ENCODE data around the gene SEC16A.

DNA sequence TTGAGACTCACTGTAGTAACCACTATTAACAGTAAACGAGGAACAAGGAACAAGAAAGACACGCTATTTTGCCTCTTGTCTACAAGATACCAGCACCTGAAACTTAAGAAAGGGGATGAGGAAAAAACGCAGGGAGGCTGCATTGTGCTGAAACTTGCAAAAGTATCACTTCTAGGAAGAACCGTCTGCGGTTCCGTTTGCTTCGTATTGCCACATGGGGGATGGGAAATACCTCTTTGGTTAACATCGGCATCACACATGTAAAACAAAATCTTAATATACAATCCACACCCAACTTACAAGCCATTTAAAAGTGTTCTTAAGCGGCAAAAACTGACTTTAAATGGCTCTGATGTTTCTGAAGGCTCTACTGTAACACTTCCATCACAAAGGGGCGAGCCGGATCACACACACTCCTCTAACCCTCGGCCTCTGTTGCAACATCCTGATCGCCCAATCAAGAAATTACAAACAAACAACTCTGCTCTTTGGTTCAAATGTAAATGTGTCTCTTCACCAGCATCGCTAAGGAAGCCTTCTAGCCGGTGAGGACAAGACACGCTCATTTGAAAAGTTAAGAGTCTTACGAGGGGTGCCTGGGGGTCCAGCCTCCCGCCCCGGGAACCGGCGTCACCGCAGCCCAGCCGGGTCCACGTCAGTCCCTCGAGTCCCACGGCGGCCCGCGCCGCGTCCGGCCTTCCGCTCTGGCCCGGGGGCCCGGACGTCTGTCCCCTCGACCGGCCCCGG, 621 bp downstream of the SEC16A start:
- TF ChIP-seq EZH2 (IDR thresholded peaks at IDR 0.05) (no peak), POLR2AphosphoS5 (IDR thresholded peaks at IDR 0.05; ENCODE audit: borderline replicate concordance, low read depth, low read length) (no peak), FOXP2 (optimal IDR thresholded peaks at IDR 0.05; ENCODE audit: control extremely low read depth, extremely low read length, insufficient read depth) (no peak)

Data from SK-N-MC (cell line).